GM10266 (cell line): ENCODE measurements around the gene PPM1A.

Experiments used
- DNase-seq: peaks from one replicate; pipeline ENCODE4 v3.0.0; 2012; ENCODE audit errors: extremely low spot score
- TF ChIP-seq, protein P1 (sequence below): IDR thresholded peaks from 2 replicates; pipeline ENCODE4 v1.5.1; 2012; ENCODE audit warnings: mild to moderate bottlenecking, low read depth; ENCODE audit not compliant: control insufficient read depth, insufficient read depth; ENCODE audit errors: missing control alignments

The PPM1A gene

DNA sequence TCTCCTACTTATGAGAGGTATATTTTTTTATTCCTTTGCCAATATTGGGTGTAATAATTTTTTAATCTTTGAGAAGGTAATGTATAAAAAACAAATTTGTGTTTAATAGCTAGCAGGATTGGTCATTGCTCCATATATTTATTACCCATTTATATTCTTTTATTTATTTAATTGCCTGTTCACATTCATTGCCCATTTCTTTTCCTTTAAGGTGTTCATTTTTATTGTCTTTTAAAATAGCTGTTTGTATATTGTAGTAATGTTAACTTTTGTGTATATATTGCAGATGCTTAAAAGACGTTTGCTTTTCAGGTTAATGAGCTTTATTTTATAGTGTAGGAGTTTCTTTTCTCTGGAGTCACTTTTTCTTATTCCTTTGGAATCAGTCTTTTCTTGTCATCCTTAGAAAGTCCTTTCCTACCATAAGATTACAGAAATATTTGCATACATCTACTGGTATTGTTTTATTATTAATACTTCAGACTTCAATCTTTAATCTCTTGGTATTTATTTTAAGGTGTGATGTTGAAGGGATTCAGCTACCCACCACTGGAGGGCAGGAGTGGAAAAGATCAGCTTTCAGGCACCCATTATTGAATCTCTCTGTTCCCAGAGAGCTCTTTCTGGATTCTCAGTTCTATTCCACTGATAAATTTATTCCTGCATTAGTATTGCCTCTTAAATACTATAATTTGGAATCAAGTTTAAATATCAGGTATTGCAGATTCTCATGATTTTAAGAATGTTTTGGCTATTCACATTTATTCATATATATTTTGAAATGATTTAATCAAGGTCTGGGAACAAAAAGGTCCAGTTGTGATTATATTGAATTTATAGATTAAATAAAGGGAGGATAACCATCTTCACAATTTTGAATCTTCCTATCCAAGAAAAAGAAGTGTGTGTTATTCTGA, 17.3 kb downstream of the PPM1A start:
- no peak for DNase-seq
- TF ChIP-seq, protein P1, sequence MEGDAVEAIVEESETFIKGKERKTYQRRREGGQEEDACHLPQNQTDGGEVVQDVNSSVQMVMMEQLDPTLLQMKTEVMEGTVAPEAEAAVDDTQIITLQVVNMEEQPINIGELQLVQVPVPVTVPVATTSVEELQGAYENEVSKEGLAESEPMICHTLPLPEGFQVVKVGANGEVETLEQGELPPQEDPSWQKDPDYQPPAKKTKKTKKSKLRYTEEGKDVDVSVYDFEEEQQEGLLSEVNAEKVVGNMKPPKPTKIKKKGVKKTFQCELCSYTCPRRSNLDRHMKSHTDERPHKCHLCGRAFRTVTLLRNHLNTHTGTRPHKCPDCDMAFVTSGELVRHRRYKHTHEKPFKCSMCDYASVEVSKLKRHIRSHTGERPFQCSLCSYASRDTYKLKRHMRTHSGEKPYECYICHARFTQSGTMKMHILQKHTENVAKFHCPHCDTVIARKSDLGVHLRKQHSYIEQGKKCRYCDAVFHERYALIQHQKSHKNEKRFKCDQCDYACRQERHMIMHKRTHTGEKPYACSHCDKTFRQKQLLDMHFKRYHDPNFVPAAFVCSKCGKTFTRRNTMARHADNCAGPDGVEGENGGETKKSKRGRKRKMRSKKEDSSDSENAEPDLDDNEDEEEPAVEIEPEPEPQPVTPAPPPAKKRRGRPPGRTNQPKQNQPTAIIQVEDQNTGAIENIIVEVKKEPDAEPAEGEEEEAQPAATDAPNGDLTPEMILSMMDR: no peak

DNA sequence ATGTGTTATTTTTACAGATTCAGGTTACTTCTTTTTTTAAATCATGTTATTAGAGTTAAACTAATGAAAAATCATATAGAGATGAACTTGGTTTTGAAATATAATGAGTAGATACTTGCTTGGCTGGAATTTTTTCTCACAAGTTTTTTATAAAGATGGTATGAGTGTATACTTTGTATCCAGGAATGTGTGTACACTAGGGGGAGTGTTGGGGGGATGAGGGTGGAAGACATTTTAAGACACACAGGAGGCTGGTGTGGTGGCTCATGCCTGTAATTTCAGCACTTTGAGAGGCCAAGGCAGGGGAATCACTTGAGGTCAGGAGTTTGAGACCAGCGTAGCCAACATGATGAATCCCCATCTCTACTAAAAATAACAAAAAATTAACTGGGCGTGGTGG, 23.2 kb downstream of the PPM1A start:
- no peak for DNase-seq
- TF ChIP-seq, protein P1: no peak

DNA sequence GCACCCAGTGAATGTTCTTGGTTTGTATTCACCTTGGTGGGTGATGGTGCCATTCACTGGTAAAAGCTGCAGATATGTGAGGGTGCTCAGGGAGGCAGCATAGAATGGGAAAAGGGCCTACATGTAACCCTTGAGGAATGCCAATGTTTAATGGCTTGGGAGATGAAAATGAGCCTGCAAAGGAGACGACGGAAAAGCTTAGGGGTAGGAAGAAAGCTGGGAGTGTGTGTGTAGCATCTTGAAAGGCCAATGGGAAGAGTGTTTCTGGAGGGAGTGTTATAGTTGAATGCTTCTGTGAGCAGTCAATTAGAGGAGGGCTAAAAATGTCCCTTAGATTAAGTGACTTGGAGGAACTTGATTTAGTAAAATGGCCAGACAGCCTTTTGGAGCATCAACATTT, 24.9 kb downstream of the PPM1A start:
- no peak for DNase-seq
- TF ChIP-seq, protein P1: no peak

DNA sequence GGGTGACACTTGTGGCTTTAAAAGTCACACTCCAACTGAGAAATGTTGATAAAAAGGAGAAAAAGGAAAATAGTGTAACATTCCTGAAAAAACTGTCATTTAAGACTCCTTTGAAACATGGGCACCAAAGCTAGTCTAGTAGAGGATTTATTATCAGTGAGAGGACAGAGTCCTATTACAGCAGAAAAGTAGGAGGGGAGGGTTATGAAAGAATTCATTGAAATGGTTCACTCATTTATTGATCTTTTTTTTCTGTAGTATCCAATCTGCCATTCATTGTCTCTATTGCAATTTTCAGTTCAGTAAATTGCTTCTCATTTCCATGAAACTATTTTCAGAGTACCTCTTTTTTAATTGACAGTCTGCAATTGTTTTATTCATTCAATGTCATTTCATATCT, 25.4 kb downstream of the PPM1A start:
- DNase-seq: no peak
- TF ChIP-seq, protein P1: no peak

DNA sequence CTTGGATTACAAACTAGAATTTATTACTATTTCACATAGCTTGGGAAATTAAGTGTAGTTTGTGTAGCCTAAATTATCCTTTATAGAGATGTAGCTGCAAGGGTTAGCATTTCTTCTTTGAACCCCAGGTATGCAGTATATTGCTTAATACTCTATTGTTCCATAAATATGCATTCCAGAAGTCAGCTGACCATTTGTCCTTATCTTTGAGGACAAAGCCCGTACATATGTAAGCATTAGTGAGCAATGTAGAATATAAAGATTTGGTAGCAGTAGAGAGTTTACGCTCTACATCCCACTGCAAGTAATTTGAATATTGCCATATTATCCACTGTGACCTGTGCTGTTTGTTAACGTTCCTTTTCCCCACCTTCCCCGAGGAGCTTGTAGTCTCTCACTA, 26.9 kb downstream of the PPM1A start:
- TF ChIP-seq, protein P1: no peak
- DNase-seq: no peak

DNA sequence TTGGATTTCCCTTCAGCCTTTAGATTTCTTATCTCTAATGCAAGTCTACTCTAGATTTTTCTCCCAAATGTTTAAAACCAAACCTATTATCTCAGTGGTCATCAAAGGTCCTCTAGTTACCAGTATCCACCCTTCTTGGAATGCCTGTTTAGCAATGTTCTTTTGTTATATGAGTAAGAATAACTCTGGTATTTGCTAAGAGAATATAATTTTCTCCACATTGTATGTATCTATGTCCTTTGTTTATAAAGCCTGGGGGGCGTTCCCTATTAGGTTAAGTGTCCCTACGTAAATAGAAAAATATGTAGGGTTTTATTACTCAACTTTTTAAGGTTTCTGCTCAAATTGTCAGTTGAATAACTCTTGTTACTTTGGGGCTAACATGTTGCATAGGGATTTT, 27.3 kb downstream of the PPM1A start:
- TF ChIP-seq, protein P1: no peak
- no peak for DNase-seq

DNA sequence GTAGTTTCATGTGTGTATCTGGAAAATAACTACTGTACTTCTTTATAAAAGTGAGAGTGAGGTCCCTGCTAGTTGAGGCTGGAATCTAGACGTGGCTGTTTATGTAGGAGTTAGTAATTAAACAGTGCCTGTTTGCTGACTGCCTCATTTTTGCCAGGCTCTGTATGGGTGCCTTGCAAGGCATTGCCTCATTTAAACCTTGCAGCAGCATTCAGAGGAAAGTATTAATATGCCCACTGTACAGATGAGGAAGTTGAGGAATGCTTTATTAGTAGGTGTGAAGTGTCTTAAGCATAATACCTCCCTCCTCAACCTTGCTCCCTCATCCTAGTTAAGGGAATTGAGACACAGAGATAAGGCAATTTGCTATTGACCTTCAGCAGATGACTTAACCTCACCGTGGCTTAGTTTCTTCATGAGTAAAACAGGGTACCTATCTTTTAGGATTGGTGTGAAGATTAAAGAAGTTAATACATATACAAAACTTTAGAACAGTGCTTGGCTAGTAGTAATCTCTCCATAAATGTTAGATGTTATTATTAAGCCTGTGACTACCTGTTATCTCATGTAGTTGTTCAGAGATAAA, 28.7 kb downstream of the PPM1A start:
- TF ChIP-seq, protein P1: no peak
- DNase-seq: no peak
